Endodermal cell (in vitro differentiated cells): ENCODE measurements around the gene EGLN1. TPM values are rescaled to one million over a fixed set of nuclear protein-coding genes. Genes with fewer than 3 reads are reported as not detected.

ENCODE experiments used
- DNase-seq: peaks from one replicate; pipeline ENCODE4 v3.0.0-alpha.2; 2017
- H3K27ac ChIP-seq: 2 replicates; pipeline ENCODE4 v1.5.1; 2013; ENCODE audit warnings: mild to moderate bottlenecking, low read depth, low read length, moderate library complexity
- H3K27me3 ChIP-seq: 2 replicates; pipeline ENCODE4 v1.6.1; 2013; ENCODE audit warnings: mild to moderate bottlenecking, low read length, moderate library complexity; ENCODE audit not compliant: insufficient read depth, control insufficient read depth, poor library complexity, severe bottlenecking
- H3K36me3 ChIP-seq: 2 replicates; pipeline ENCODE4 v1.7.0; 2013; ENCODE audit warnings: mild to moderate bottlenecking, low read length, moderate library complexity; ENCODE audit not compliant: control insufficient read depth, insufficient read depth
- H3K4me1 ChIP-seq: one replicate; pipeline ENCODE4 v1.7.0; 2013; ENCODE audit warnings: low read length; ENCODE audit not compliant: control insufficient read depth, insufficient read depth
- H3K4me3 ChIP-seq: 2 replicates; pipeline ENCODE4 v1.5.1; 2013; ENCODE audit warnings: mild to moderate bottlenecking, low read length, moderate library complexity
- H3K9ac ChIP-seq: 2 replicates; pipeline ENCODE4 v1.6.1; 2013; ENCODE audit warnings: mild to moderate bottlenecking, low read length, moderate library complexity; ENCODE audit not compliant: poor library complexity, severe bottlenecking; ENCODE audit errors: extremely low read depth
- H3K9me3 ChIP-seq: 2 replicates; pipeline ENCODE4 v1.6.1; 2013; ENCODE audit warnings: mild to moderate bottlenecking, low read length, moderate library complexity; ENCODE audit not compliant: control insufficient read depth
- H3K27ac Mint-ChIP-seq: 2 replicates; pipeline ENCODE4 v1.8.0; 2020; ENCODE audit warnings: mixed read lengths
- H3K27me3 Mint-ChIP-seq: 2 replicates; pipeline ENCODE4 v1.8.0; 2021; ENCODE audit warnings: mild to moderate bottlenecking, mixed read lengths; ENCODE audit not compliant: insufficient read depth
- H3K36me3 Mint-ChIP-seq: 2 replicates; pipeline ENCODE4 v1.8.0; 2020; ENCODE audit warnings: low read depth, mixed read lengths
- H3K4me1 Mint-ChIP-seq: 2 replicates; pipeline ENCODE4 v1.8.0; 2020; ENCODE audit warnings: mixed read lengths
- H3K4me3 Mint-ChIP-seq: 2 replicates; pipeline ENCODE4 v1.8.0; 2020; ENCODE audit warnings: mild to moderate bottlenecking, moderate library complexity, mixed read lengths
- H3K9me3 Mint-ChIP-seq: 2 replicates; pipeline ENCODE4 v1.8.0; 2020; ENCODE audit warnings: mild to moderate bottlenecking, mixed read lengths
- WGBS, 2 experiments: methylation state at CpG; one replicate each; pipeline versions ENCODE4 v1.1.5 to v1.1.7; 2013; ENCODE audit warnings: missing lambda C conversion rate in 2 of 2, mixed read lengths in 1 of 2; ENCODE audit not compliant: insufficient coverage in 1 of 2, insufficient read length in 1 of 2; 5-methylcytosine and 5-hydroxymethylcytosine counted together
- total RNA-seq, 2 donors: library from RNA; stranded (reverse); fragmentation: NEBNext Ultra II Directional in 1 of 2; extraction: Animal tissue kit (Norgen Biotek cat#: 25700) in 1 of 2; gene quantifications; 2 replicates in 1 of 2; 3 replicates in 1 of 2; pipeline ENCODE4 v1.2.1, GENCODE V29; 2021
- TF ChIP-seq, protein P1 (sequence below): fragments of 200-600 bp; sonication (generic); conservative IDR thresholded peaks from 2 replicates; pipeline ENCODE4 v1.5.0; 2021; ENCODE audit warnings: antibody characterized with exemption, mild to moderate bottlenecking

The EGLN1 gene
- total RNA-seq, 2 donors from 2014 or later = 12.2 to 17.4 TPM

DNA sequence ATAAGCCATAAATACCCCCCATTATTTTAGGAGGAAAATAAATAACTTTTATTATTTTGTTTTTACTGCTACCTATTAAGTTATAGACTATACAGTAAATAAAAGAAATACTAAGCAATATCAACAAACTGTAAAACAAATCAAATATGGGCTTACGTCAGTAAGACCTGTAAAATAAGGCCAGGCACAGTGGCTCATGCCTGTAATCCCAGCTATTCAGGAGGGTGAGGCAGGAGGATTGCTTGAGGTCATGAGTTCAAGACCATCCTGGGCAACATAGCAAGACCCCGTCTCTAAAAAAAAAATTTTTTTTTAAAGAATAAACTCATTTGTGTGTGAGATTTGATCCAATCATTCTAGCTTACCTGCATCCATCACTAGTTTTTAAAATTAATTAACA is 17.8 kb downstream of the EGLN1 start:
- H3K4me3 Mint-ChIP-seq = no peak overlapping the region

DNA sequence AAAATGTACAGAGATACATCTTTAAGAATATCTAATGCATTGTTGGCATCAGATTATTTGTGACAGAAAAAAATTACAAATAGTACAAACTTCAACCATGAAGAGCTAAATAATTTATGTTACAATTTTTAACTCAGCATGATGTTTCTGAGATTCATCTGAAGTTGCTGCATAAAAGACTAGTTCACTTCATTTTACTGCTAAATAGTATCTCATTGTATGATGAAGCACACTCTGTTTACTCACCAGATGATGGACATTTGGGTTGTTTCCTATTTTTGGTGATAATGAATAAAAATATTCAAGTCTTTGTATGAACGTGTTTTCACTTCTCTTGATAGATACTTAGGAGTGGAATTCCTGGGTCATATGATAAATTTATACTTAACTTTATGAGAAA is 20.6 kb downstream of the EGLN1 start:
- DNase-seq = no peak
- Histone ChIP-seq H3K27ac (no peak overlapping the region), H3K4me1 (no peaks in the 10 kb centered on the region), H3K36me3 (no peaks in the 10 kb centered on the region), H3K4me3 (no peak overlapping the region), H3K9me3 (no peaks in the 10 kb centered on the region), H3K9ac (no peak overlapping the region), H3K27me3 (no peaks in the 10 kb centered on the region)
- Mint-ChIP-seq H3K9me3 (no peaks in the 10 kb centered on the region), H3K4me3 (no peak overlapping the region), H3K27ac (no peak overlapping the region), H3K4me1 (peaks cover 18% of the 10 kb centered on the region), H3K36me3 (peaks cover 2% of the 10 kb centered on the region), H3K27me3 (no peaks in the 10 kb centered on the region)
- TF ChIP-seq, protein P1, sequence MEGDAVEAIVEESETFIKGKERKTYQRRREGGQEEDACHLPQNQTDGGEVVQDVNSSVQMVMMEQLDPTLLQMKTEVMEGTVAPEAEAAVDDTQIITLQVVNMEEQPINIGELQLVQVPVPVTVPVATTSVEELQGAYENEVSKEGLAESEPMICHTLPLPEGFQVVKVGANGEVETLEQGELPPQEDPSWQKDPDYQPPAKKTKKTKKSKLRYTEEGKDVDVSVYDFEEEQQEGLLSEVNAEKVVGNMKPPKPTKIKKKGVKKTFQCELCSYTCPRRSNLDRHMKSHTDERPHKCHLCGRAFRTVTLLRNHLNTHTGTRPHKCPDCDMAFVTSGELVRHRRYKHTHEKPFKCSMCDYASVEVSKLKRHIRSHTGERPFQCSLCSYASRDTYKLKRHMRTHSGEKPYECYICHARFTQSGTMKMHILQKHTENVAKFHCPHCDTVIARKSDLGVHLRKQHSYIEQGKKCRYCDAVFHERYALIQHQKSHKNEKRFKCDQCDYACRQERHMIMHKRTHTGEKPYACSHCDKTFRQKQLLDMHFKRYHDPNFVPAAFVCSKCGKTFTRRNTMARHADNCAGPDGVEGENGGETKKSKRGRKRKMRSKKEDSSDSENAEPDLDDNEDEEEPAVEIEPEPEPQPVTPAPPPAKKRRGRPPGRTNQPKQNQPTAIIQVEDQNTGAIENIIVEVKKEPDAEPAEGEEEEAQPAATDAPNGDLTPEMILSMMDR = no peak
- WGBS, 2 experiments = 100% methylated on average over 1 of the region's 1 CpG; no CpG with 5 or more reads in 1 of the 2 experiments

More for the DNA sequence above, 17.8 kb downstream of the EGLN1 start:
- H3K9me3 Mint-ChIP-seq = no peaks in the 10 kb centered on the region
- no peaks in the 10 kb centered on the region for H3K9me3 ChIP-seq
- peaks cover 2% of the 10 kb centered on the region for H3K36me3 Mint-ChIP-seq
- no peak overlapping the region for H3K27ac ChIP-seq
- no peak overlapping the region for H3K27ac Mint-ChIP-seq
- 80 to 100% methylated on average over 1 to 2 of the region's 2 CpGs for WGBS, 2 experiments
- DNase-seq = no peak
- no peak overlapping the region for H3K9ac ChIP-seq
- no peaks in the 10 kb centered on the region for H3K36me3 ChIP-seq
- TF ChIP-seq, protein P1 = no peak
- H3K27me3 ChIP-seq = no peaks in the 10 kb centered on the region
- no peaks in the 10 kb centered on the region for H3K27me3 Mint-ChIP-seq
- H3K4me1 Mint-ChIP-seq = no peaks in the 10 kb centered on the region
- H3K4me3 ChIP-seq = no peak overlapping the region
- peaks cover 2% of the 10 kb centered on the region for H3K4me1 ChIP-seq

DNA sequence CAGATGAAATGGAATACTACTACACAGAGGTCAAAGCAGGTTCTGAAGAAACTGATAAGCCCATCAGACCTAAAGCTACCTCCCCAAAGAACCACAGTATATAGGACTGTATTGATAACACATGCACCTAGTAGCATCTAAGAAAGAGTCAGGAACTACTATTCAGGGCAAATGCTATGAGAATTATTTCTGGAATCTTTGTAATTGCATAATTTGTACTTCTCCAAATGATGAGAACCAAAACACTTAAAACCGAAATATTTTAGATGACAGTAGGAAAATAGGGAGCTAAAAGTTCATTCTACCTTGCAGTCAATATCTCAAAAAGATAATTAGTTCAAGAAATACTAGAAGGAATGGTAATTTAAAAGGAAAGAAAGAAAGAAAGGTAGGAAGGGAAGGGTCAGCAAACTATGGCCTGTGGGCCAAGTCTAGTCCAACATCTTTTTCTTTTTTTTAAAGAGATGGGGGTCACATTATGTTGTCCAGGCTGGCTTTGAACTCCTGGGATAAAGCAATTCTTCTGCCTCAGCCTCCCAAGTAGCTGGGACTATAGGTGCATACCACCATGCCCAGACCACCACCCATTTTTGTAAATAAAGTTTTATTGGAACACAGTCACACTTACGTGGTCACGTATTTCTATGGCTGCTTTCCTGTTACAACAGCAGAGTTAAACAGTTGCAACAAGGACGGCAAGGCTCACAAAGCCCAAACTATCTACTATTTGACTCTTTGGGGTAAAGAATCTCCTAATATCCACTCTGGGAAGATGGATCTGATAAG is 24.0 kb downstream of the EGLN1 start:
- Mint-ChIP-seq H3K27me3 (no peaks in the 10 kb centered on the region), H3K4me1 (peaks cover 48% of the 10 kb centered on the region), H3K9me3 (no peaks in the 10 kb centered on the region), H3K4me3 (no peak overlapping the region), H3K36me3 (no peaks in the 10 kb centered on the region), H3K27ac (no peak overlapping the region)
- no peak overlapping the region for H3K9ac ChIP-seq
- H3K9me3 ChIP-seq = no peaks in the 10 kb centered on the region
- no peaks in the 10 kb centered on the region for H3K36me3 ChIP-seq
- 93 to 97% methylated on average over 3 to 4 of the region's 4 CpGs for WGBS, 2 experiments
- H3K4me1 ChIP-seq = peaks cover 19% of the 10 kb centered on the region
- TF ChIP-seq, protein P1 = no peak
- no peak overlapping the region for H3K4me3 ChIP-seq
- no peak overlapping the region for H3K27ac ChIP-seq
- no peak for DNase-seq
- no peaks in the 10 kb centered on the region for H3K27me3 ChIP-seq
